ENCODE measurements around the gene RNASEH2C. TPM values are rescaled to one million over a fixed set of nuclear protein-coding genes. Genes with fewer than 3 reads are reported as not detected.

The RNASEH2C gene
- total RNA-seq, 4 donors from 2014 or later, result 35.2 to 107 (median 65.4) TPM

DNA sequence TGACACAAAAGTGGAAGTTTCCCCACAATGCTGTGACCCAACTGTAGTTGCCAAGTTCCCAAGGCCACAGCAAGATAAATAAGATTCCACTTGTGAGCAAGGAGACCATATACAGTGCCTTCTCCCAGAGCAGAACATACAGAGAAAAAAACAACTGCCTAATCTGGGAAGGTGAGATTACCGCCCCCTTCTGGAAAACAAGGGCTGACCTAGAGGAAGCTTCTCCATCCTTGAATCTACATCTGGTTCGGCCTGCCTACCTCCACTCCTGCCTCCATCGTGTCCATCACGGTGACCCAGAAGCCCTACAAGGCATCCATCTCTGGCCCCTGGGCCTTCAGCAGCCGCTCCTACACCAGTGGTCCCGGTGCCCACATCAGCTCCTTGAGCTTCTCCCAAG is 6.1 kb upstream of the RNASEH2C start:
- Histone ChIP-seq H3K27me3 (no peaks in the 10 kb centered on the region), H3K27ac (no peak overlapping the region), H3K4me3 (no peak overlapping the region), H3K9me3 (no peaks in the 10 kb centered on the region), H3K36me3 (no peaks in the 10 kb centered on the region), H3K4me1 (no peaks in the 10 kb centered on the region)
- TF ChIP-seq, protein P1, sequence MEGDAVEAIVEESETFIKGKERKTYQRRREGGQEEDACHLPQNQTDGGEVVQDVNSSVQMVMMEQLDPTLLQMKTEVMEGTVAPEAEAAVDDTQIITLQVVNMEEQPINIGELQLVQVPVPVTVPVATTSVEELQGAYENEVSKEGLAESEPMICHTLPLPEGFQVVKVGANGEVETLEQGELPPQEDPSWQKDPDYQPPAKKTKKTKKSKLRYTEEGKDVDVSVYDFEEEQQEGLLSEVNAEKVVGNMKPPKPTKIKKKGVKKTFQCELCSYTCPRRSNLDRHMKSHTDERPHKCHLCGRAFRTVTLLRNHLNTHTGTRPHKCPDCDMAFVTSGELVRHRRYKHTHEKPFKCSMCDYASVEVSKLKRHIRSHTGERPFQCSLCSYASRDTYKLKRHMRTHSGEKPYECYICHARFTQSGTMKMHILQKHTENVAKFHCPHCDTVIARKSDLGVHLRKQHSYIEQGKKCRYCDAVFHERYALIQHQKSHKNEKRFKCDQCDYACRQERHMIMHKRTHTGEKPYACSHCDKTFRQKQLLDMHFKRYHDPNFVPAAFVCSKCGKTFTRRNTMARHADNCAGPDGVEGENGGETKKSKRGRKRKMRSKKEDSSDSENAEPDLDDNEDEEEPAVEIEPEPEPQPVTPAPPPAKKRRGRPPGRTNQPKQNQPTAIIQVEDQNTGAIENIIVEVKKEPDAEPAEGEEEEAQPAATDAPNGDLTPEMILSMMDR (IDR thresholded peaks at IDR 0.05), result no peak
- TF ChIP-seq POLR2A (IDR thresholded peaks at IDR 0.05), result no peak
- intact Hi-C loops (cut with DNase I; ENCODE audit: low total_unique reads), result no loop called here
- DNase-seq, result no peak

DNA sequence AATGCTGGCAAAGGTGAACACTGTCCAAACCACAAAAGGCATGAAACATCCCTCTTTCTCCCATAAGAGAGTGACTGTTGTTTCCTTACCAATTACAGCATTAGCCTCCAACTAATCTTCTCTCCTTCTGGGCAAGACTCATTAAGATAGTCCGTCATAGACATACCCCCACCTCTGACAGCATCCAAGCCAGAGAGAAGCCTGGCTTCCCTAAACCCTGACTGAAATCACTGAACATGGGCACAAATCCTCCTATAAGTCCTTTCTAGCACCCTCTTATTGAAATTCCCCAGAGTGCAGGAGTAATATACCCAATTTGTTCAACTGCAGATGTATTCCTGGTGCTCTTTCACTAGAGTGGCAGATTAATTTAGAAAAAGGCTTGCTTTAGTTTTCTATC is 1.7 kb upstream of the RNASEH2C start:
- no peak overlapping the region for H3K27ac ChIP-seq
- no peaks in the 10 kb centered on the region for H3K27me3 ChIP-seq
- H3K4me3 ChIP-seq, result no peak overlapping the region
- intact Hi-C loops (cut with DNase I; ENCODE audit: low total_unique reads), result no loop called here
- peaks cover 0 to 8% of the 10 kb centered on the region in 2 donors for H3K4me1 ChIP-seq
- DNase-seq, result no peak
- TF ChIP-seq, protein P1 (IDR thresholded peaks at IDR 0.05), result no peak
- no peak for TF ChIP-seq POLR2A (IDR thresholded peaks at IDR 0.05)
- H3K9me3 ChIP-seq, result no peaks in the 10 kb centered on the region
- H3K36me3 ChIP-seq, result no peaks in the 10 kb centered on the region

DNA sequence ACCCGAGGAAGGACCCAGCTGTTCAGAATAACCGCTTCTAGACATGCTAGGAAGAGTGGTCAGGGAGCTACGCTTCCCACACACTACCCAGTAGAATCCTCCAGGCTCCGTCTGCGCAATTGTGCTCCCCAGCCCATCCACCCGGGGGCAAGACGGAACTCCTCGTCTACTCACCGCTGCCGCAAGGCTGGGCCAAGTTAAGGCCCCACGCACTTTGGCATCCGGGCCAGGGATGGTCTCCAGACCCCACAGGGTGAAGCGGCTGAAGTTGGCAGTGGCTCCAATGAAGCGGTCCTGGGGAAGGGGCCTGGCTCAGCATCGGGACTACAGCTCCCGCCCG is 757 bp downstream of the RNASEH2C start:
- H3K27ac ChIP-seq, result peak overlapping the region; percentile 86 to 94
- intact Hi-C loops (cut with DNase I; ENCODE audit: low total_unique reads), result no loop called here
- H3K9me3 ChIP-seq, result no peaks in the 10 kb centered on the region
- no peak for TF ChIP-seq POLR2A (IDR thresholded peaks at IDR 0.05)
- TF ChIP-seq, protein P1 (IDR thresholded peaks at IDR 0.05), result no peak
- no peaks in the 10 kb centered on the region for H3K36me3 ChIP-seq
- peak overlapping the region; percentile 63 to 92 for H3K4me3 ChIP-seq
- H3K27me3 ChIP-seq, result no peaks in the 10 kb centered on the region
- H3K4me1 ChIP-seq, result peaks cover 0 to 8% of the 10 kb centered on the region in 2 donors
- DNase-seq, result peak; percentile 36 to 44

DNA sequence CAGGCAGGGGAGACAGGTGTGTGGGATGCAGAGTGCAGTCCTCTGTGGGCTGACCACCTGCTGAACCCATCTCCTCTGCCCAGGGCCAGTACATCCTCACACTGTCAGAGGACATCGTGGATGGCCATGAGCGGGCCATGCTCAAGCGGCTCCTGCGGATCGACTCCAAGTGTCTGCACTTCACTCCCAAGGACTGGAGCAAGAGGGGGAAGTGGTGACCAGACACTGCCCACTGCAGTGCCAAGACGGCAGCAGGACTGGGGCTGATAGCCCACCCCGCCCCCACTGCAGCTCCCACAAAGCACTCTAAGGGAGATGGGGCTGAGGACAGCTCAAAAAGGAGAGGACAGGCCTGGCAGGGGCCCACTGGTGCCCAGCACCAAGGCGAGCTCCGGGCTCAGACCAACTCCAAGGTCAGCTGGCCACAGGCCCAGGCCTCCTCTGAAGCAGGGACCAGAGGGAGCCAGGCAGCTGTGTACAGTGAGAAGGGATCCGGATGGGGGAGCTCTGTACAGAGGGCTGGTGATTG is 1.6 kb downstream of the RNASEH2C start:
- no peaks in the 10 kb centered on the region for H3K27me3 ChIP-seq
- H3K4me1 ChIP-seq, result peaks cover 0 to 8% of the 10 kb centered on the region in 2 donors
- TF ChIP-seq POLR2A (IDR thresholded peaks at IDR 0.05), result no peak
- TF ChIP-seq, protein P1 (IDR thresholded peaks at IDR 0.05), result no peak
- intact Hi-C loops (cut with DNase I; ENCODE audit: low total_unique reads), result no loop called here
- H3K4me3 ChIP-seq, result no peak overlapping the region
- no peak for DNase-seq
- H3K27ac ChIP-seq, result no peak overlapping the region
- H3K36me3 ChIP-seq, result no peaks in the 10 kb centered on the region
- no peaks in the 10 kb centered on the region for H3K9me3 ChIP-seq

DNA sequence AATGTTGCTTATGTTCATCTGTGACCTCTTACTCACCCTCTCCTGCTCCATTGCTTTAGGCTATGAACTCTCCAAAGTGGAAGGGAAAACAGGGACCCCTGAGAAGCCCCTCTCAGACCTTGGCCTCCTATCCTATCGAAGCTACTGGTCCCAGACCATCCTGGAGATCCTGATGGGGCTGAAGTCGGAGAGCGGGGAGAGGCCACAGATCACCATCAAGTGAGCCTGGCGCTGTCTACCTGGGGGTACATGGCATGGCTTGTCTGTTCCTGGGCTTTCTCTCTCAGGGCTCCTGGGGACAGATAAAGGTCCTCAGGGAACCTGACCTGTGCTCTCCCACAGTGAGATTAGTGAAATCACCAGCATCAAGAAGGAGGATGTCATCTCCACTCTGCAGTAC is 2.1 kb downstream of the RNASEH2C start:
- H3K27me3 ChIP-seq, result no peaks in the 10 kb centered on the region
- no peak overlapping the region for H3K4me3 ChIP-seq
- no peaks in the 10 kb centered on the region for H3K9me3 ChIP-seq
- TF ChIP-seq POLR2A (IDR thresholded peaks at IDR 0.05), result no peak
- TF ChIP-seq, protein P1 (IDR thresholded peaks at IDR 0.05), result no peak
- intact Hi-C loops (cut with DNase I; ENCODE audit: low total_unique reads), result no loop called here
- no peaks in the 10 kb centered on the region for H3K36me3 ChIP-seq
- H3K27ac ChIP-seq, result no peak overlapping the region
- DNase-seq, result no peak
- H3K4me1 ChIP-seq, result peaks cover 0 to 8% of the 10 kb centered on the region in 2 donors
